GM23248 (cell line): Measurements from ENCODE around the gene NOS1AP. TPM values are rescaled to one million over a fixed set of nuclear protein-coding genes. Genes with fewer than 3 reads are reported as not detected.

Experiments
- DNase-seq: peaks from one replicate; pipeline ENCODE4 v3.0.0-alpha.2; 2015
- H2AFZ ChIP-seq: fragments of 200-600 bp; sonication (generic); 2 replicates; pipeline ENCODE4 v1.6.1; 2016; ENCODE audit warnings: antibody characterized with exemption
- H3F3A ChIP-seq: fragments of 200-600 bp; sonication (generic); 2 replicates; pipeline ENCODE4 v1.6.1; 2016; ENCODE audit warnings: mild to moderate bottlenecking, antibody characterized with exemption, mixed run types; ENCODE audit not compliant: insufficient read depth
- H3K27ac ChIP-seq: fragments of 200-600 bp; sonication (generic); 2 replicates; pipeline ENCODE4 v1.5.1; 2016; ENCODE audit warnings: mild to moderate bottlenecking
- H3K27me3 ChIP-seq: fragments of 200-600 bp; sonication (generic); replicated peaks from 2 replicates; pipeline ENCODE4 v1.6.1; 2016; ENCODE audit warnings: mild to moderate bottlenecking; ENCODE audit not compliant: insufficient read depth
- H3K36me3 ChIP-seq: fragments of 200-600 bp; sonication (generic); 2 replicates; pipeline ENCODE4 v1.6.1; 2016; ENCODE audit warnings: low read depth, mild to moderate bottlenecking
- H3K4me1 ChIP-seq: fragments of 200-600 bp; sonication (generic); 2 replicates; pipeline ENCODE4 v1.6.1; 2016; ENCODE audit warnings: mild to moderate bottlenecking; ENCODE audit not compliant: insufficient read depth
- H3K4me2 ChIP-seq: fragments of 200-600 bp; sonication (generic); one replicate; pipeline ENCODE4 v1.6.1; 2016; ENCODE audit warnings: mild to moderate bottlenecking; ENCODE audit not compliant: unreplicated experiment
- H3K4me3 ChIP-seq: fragments of 200-600 bp; sonication (generic); 2 replicates; pipeline ENCODE4 v1.5.1; 2016; ENCODE audit warnings: mild to moderate bottlenecking
- H3K79me2 ChIP-seq: fragments of 200-600 bp; sonication (generic); 2 replicates; pipeline ENCODE4 v1.6.1; 2016; ENCODE audit warnings: mild to moderate bottlenecking; ENCODE audit not compliant: insufficient read depth
- H3K9ac ChIP-seq: fragments of 200-600 bp; sonication (generic); 2 replicates; pipeline ENCODE4 v1.6.1; 2016; ENCODE audit warnings: mild to moderate bottlenecking
- H3K9me2 ChIP-seq: fragments of 200-600 bp; sonication (generic); 2 replicates; pipeline ENCODE4 v1.6.1; 2016; ENCODE audit warnings: mixed run types, mild to moderate bottlenecking, moderate library complexity; ENCODE audit not compliant: insufficient read depth
- H3K9me3 ChIP-seq: fragments of 200-600 bp; sonication (generic); one replicate; pipeline ENCODE4 v1.6.1; 2017; ENCODE audit warnings: low read depth
- H4K20me1 ChIP-seq: fragments of 200-600 bp; sonication (generic); 2 replicates; pipeline ENCODE4 v1.6.0; 2016; ENCODE audit not compliant: insufficient read depth
- EZH2 ChIP-seq: fragments of 200-600 bp; sonication (generic); IDR thresholded peaks from 2 replicates; pipeline ENCODE4 v1.6.1; 2018; ENCODE audit warnings: antibody characterized with exemption, mild to moderate bottlenecking; ENCODE audit not compliant: insufficient read depth, poor library complexity, severe bottlenecking
- EZH2phosphoT487 ChIP-seq: fragments of 200-600 bp; sonication (generic); IDR thresholded peaks from 2 replicates; pipeline ENCODE4 v1.6.1; 2018; ENCODE audit warnings: antibody characterized with exemption, moderate library complexity, mild to moderate bottlenecking, low read depth; ENCODE audit not compliant: insufficient read depth
- WGBS, 2 experiments: methylation state at CpG; one replicate each; pipeline ENCODE4 v1.1.6; 2015 to 2017; ENCODE audit warnings: low lambda C conversion rate in 2 of 2, low coverage in 1 of 2; ENCODE audit errors: missing lambda C conversion rate in 2 of 2; 5-methylcytosine and 5-hydroxymethylcytosine counted together
- in situ Hi-C: fragments of 300-500 bp; cut with MboI; formaldehyde crosslinking; loops from 2 replicates; pipeline ENCODE4 v1.15.0; 2020
- polyA plus RNA-seq: library from polyadenylated mRNA; unstranded; fragments of >200 nt; fragmentation: Nextera tagmentation; extraction: Ambion mirVana; gene quantifications from 2 replicates; pipeline ENCODE4 v1.2.1, GENCODE V29; 2016
- total RNA-seq: library from RNA; depleted of rRNA; stranded (reverse); fragments of >200 nt; shearing (Covaris generic); gene quantifications from 2 replicates; pipeline ENCODE4 v1.2.3, GENCODE V29; 2014

NOS1AP gene
- total and polyA plus RNA-seq, 2 experiments from 2014 or later: 0.18 TPM; not detected in 1

GRCh38 chr1:162276493-162276892 is 207.0 kb downstream of the NOS1AP start:
- H3K79me2 ChIP-seq: no peaks in the 10 kb centered on the region
- H3F3A ChIP-seq: no peaks in the 10 kb centered on the region
- H3K9me3 ChIP-seq: no peaks in the 10 kb centered on the region
- H3K27ac ChIP-seq: no peak overlapping the region
- no peaks in the 10 kb centered on the region for H3K27me3 ChIP-seq
- H3K4me3 ChIP-seq: no peak overlapping the region
- peak; percentile 60 for DNase-seq
- H3K4me2 ChIP-seq: no peak overlapping the region
- no peak overlapping the region for H3K9ac ChIP-seq
- WGBS, 2 experiments: 0 to 4% methylated on average over 1 of the region's 1 CpG
- no peaks in the 10 kb centered on the region for H3K36me3 ChIP-seq
- in situ Hi-C loops: no loop called here
- H2AFZ ChIP-seq: no peak overlapping the region
- H4K20me1 ChIP-seq: no peaks in the 10 kb centered on the region
- H3K4me1 ChIP-seq: no peaks in the 10 kb centered on the region
- no peaks in the 10 kb centered on the region for H3K9me2 ChIP-seq
- TF ChIP-seq EZH2 (no peak), EZH2phosphoT487 (no peak)

GRCh38 chr1:162279136-162279498 is 209.6 kb downstream of the NOS1AP start:
- no peak for TF ChIP-seq EZH2phosphoT487
- no peak for TF ChIP-seq EZH2
- Histone ChIP-seq H3K27me3 (no peaks in the 10 kb centered on the region; the same call in 1 of the 2 replicates), H3F3A (no peaks in the 10 kb centered on the region), H3K27ac (no peak overlapping the region), H3K9ac (no peak overlapping the region), H3K9me3 (no peaks in the 10 kb centered on the region), H2AFZ (no peak overlapping the region; the same call in 1 of the 2 replicates), H3K79me2 (no peaks in the 10 kb centered on the region), H4K20me1 (no peaks in the 10 kb centered on the region), H3K9me2 (no peaks in the 10 kb centered on the region), H3K4me3 (no peak overlapping the region), H3K36me3 (no peaks in the 10 kb centered on the region), H3K4me2 (no peak overlapping the region), H3K4me1 (no peaks in the 10 kb centered on the region)
- no peak for DNase-seq
- WGBS, 2 experiments: 54 to 59% methylated on average over 7 of the region's 7 CpGs
- in situ Hi-C loops: no loop called here

DNA sequence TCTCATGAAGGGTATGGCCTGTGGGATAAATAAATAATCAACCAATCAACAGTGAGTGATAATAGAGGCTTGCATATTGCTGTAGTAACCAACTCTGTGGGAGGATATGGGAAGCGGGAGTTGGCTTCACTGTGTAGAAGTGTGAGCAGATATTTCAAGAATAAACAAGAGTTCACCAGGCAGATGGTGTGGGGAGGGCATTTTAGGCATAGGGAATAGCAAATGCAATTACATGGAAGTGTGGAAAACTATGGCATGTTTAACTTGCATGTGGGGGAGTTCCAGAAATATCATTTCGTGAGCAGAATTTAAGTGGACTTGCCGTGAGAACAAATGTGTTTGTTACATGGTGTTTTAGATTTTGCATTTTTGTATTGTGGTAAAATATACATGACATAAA is 211.9 kb downstream of the NOS1AP start:
- no peak for TF ChIP-seq EZH2
- no peak for TF ChIP-seq EZH2phosphoT487
- H3K4me1 ChIP-seq: no peaks in the 10 kb centered on the region
- no peak overlapping the region for H3K4me2 ChIP-seq
- no peak overlapping the region for H3K27ac ChIP-seq
- peaks cover 6% of the 10 kb centered on the region for H3K27me3 ChIP-seq
- H2AFZ ChIP-seq: no peak overlapping the region
- 43 to 50% methylated on average over 3 of the region's 3 CpGs for WGBS, 2 experiments
- no peaks in the 10 kb centered on the region for H3K79me2 ChIP-seq
- H3K4me3 ChIP-seq: no peak overlapping the region
- no peaks in the 10 kb centered on the region for H3K9me2 ChIP-seq
- no peaks in the 10 kb centered on the region for H4K20me1 ChIP-seq
- H3K36me3 ChIP-seq: no peaks in the 10 kb centered on the region
- H3F3A ChIP-seq: no peaks in the 10 kb centered on the region
- in situ Hi-C loops: no loop called here
- DNase-seq: no peak
- H3K9me3 ChIP-seq: no peaks in the 10 kb centered on the region
- no peak overlapping the region for H3K9ac ChIP-seq

GRCh38 chr1:162283657-162284056 is 214.2 kb downstream of the NOS1AP start:
- Histone ChIP-seq H3K9me3 (no peaks in the 10 kb centered on the region), H3K9me2 (no peaks in the 10 kb centered on the region), H3K27ac (no peak overlapping the region), H2AFZ (no peak overlapping the region), H3K27me3 (peaks cover 6% of the 10 kb centered on the region), H3K9ac (no peak overlapping the region), H4K20me1 (no peaks in the 10 kb centered on the region), H3F3A (no peaks in the 10 kb centered on the region), H3K4me2 (no peak overlapping the region), H3K36me3 (no peaks in the 10 kb centered on the region), H3K79me2 (no peaks in the 10 kb centered on the region), H3K4me3 (no peak overlapping the region), H3K4me1 (no peaks in the 10 kb centered on the region)
- in situ Hi-C loops: no loop called here
- WGBS, 2 experiments: 29 to 36% methylated on average over 2 of the region's 2 CpGs
- DNase-seq: no peak
- TF ChIP-seq EZH2phosphoT487: no peak
- TF ChIP-seq EZH2: no peak
